GM12892 (cell line): ENCODE data around the gene POLR2F.
"Not testable (repeated sequence)": the region's sequence is repeated elsewhere in the genome, so short reads cannot be mapped to it uniquely, and the experiment has no call there.

Experiments used
- POLR2A ChIP-seq: IDR thresholded peaks from 2 replicates; pipeline ENCODE4 v1.6.1; 2011; ENCODE audit warnings: low read depth, low read length, control low read depth
- POLR2AphosphoS5 ChIP-seq: IDR thresholded peaks from 2 replicates; pipeline ENCODE4 v1.6.1; 2011; ENCODE audit warnings: low read depth, low read length, control low read depth
- TAF1 ChIP-seq: IDR thresholded peaks from 2 replicates; pipeline ENCODE4 v1.6.1; 2011; ENCODE audit warnings: low read depth, mild to moderate bottlenecking, control low read depth, low read length, borderline replicate concordance

DNA sequence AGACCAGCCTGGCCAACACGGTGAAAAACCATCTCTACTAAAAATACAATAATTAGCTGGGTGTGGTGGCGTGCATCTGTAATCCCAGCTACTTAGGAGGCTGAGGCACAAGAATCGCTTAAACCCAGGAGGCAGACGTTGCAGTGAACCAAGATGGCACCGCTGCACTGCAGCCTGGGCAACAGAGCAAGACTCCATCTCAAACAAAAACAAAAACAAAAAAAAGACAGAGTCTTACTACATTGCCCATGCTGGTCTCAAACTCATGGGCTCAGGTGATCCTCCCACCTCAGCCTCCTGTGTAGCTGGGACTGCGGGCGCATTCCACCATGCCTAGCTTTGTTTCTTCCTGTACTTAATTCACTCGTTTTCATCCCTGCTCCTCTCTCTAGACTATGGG lies 22.5 kb downstream of the POLR2F start:
- not testable (repeated sequence) for TF ChIP-seq POLR2A, POLR2AphosphoS5, TAF1
